C4-2B (cell line): Measurements from ENCODE around the gene DSG3.

Source experiments
- H3K27ac ChIP-seq: fragments of 450-650 bp; 2 replicates; pipeline ENCODE4 v1.5.1; 2017
- CTCF ChIP-seq: fragments of 450-650 bp; conservative IDR thresholded peaks from 2 replicates; pipeline ENCODE4 v1.5.1; 2017; ENCODE audit warnings: mild to moderate bottlenecking
- ZFX ChIP-seq: fragments of 450-650 bp; IDR thresholded peaks from 2 replicates; pipeline ENCODE4 v1.6.1; 2017

The DSG3 gene

GRCh38 chr18:31478688-31479087 is 31.1 kb downstream of the DSG3 start:
- TF ChIP-seq ZFX (no peak), CTCF (no peak)
- H3K27ac ChIP-seq = no peak overlapping the region

GRCh38 chr18:31482051-31482450 is 34.5 kb downstream of the DSG3 start:
- no peak overlapping the region for H3K27ac ChIP-seq
- TF ChIP-seq ZFX (no peak), CTCF (no peak)

GRCh38 chr18:31483396-31483795 is 35.9 kb downstream of the DSG3 start:
- TF ChIP-seq ZFX = no peak
- H3K27ac ChIP-seq = no peak overlapping the region

GRCh38 chr18:31484461-31484860 is 36.9 kb downstream of the DSG3 start:
- H3K27ac ChIP-seq = no peak overlapping the region

GRCh38 chr18:31486165-31486564 is 38.6 kb downstream of the DSG3 start:
- TF ChIP-seq CTCF (no peak), ZFX (no peak)
- no peak overlapping the region for H3K27ac ChIP-seq

More at GRCh38 chr18:31484461-31484860, 36.9 kb downstream of the DSG3 start:
- no peak for TF ChIP-seq ZFX

GRCh38 chr18:31487246-31488015 is 39.9 kb downstream of the DSG3 start:
- TF ChIP-seq CTCF (no peak), ZFX (no peak)
- H3K27ac ChIP-seq = no peak overlapping the region

GRCh38 chr18:31489311-31489710 is 41.8 kb downstream of the DSG3 start:
- no peak overlapping the region for H3K27ac ChIP-seq
- TF ChIP-seq CTCF (no peak), ZFX (no peak)

- no peak overlapping the region for H3K27ac ChIP-seq
- TF ChIP-seq ZFX (no peak), CTCF (no peak)
Measured at GRCh38 chr18:31490387-31490786, 42.8 kb downstream of the DSG3 start.
